A549 treated with AZD2906 at 1 μM for 4 hours (cell line): ENCODE data around the gene HACD1. TPM values are rescaled to one million over a fixed set of nuclear protein-coding genes. Genes with fewer than 3 reads are reported as not detected.

Experiments used
- total RNA-seq: library from RNA; stranded (reverse); fragments of 200-300 nt; extraction: Qiagen RNA extraction; gene quantifications from 5 replicates; pipeline ENCODE4 v1.2.3, GENCODE V29; 2022

HACD1 gene
- total RNA-seq: 32.5 to 57.4 TPM (median 57.0 TPM) in 5 replicates

GRCh38 chr10:17617031-17617911, at the start of gene HACD1:
TSS of gene HACD1 (minus strand) at chr10:17617374. CDS start at chr10:17617339, 35 bp downstream.

GRCh38 chr10:17643755-17644484, 26.7 kb upstream of the HACD1 start, which contains the start of gene STAM:
TSS of gene STAM (plus strand) at chr10:17644151. CDS start at chr10:17644340, 189 bp downstream.

Other genes starting within 250 kb of the HACD1 start
- gene ST8SIA6, start 162.8 kb downstream of the HACD1 start, total RNA-seq: 0.03 to 0.14 TPM (median 0.06 TPM) in 4 of 5 replicates, not detected in the other
- gene STAM, start 26.8 kb upstream of the HACD1 start, total RNA-seq: 21.1 to 25.5 TPM (median 23.6 TPM) in 5 replicates
- 0.03 to 0.07 TPM (median 0.05 TPM) in 5 replicates for gene TMEM236, start 134.8 kb upstream of the HACD1 start, total RNA-seq
- 0.01 to 0.02 TPM (median 0.02 TPM) in 4 of 5 replicates, not detected in the other for gene MRC1, start 192.0 kb upstream of the HACD1 start, total RNA-seq